Measurements from ENCODE around the gene TBC1D3B. TPM values are rescaled to one million over a fixed set of nuclear protein-coding genes. Genes with fewer than 3 reads are reported as not detected.

Gene TBC1D3B
- total RNA-seq, 1 donor from 2014 or later, result 8.2 TPM

GRCh38 chr17:36136036-36136435 is 40.4 kb downstream of the TBC1D3B start:
- H3K36me3 ChIP-seq, result no peaks in the 10 kb centered on the region
- intact Hi-C loops (cut with DNase I), result no loop called here

GRCh38 chr17:36135465-36135864 is 41.0 kb downstream of the TBC1D3B start:
- H3K27me3 ChIP-seq, result no peaks in the 10 kb centered on the region
- no peak for TF ChIP-seq CTCF (IDR thresholded peaks at IDR 0.05)
- DNase-seq (no peak), ATAC-seq (peak; percentile 51)
- H3K36me3 ChIP-seq, result no peaks in the 10 kb centered on the region
- H3K4me3 ChIP-seq, result no peak overlapping the region
- intact Hi-C loops (cut with DNase I), result no loop called here
- no peaks in the 10 kb centered on the region for H3K9me3 ChIP-seq
- no peak overlapping the region for H3K27ac ChIP-seq
- no peaks in the 10 kb centered on the region for H3K4me1 ChIP-seq

More at GRCh38 chr17:36136036-36136435, 40.4 kb downstream of the TBC1D3B start:
- H3K4me1 ChIP-seq, result no peaks in the 10 kb centered on the region
- no peaks in the 10 kb centered on the region for H3K27me3 ChIP-seq
- TF ChIP-seq CTCF (IDR thresholded peaks at IDR 0.05), result no peak
- no peak overlapping the region for H3K4me3 ChIP-seq
- H3K27ac ChIP-seq, result no peak overlapping the region
- ATAC-seq (no peak), DNase-seq (no peak)
- H3K9me3 ChIP-seq, result no peaks in the 10 kb centered on the region

GRCh38 chr17:36133602-36134236 is 42.7 kb downstream of the TBC1D3B start:
- Histone ChIP-seq H3K36me3 (no peaks in the 10 kb centered on the region), H3K4me1 (no peaks in the 10 kb centered on the region), H3K9me3 (no peaks in the 10 kb centered on the region), H3K27ac (no peak overlapping the region), H3K27me3 (no peaks in the 10 kb centered on the region), H3K4me3 (no peak overlapping the region)
- TF ChIP-seq CTCF (IDR thresholded peaks at IDR 0.05), result no peak
- DNase-seq, result no peak
- peak; percentile 21 for ATAC-seq
- intact Hi-C loops (cut with DNase I), result no loop called here

GRCh38 chr17:36132421-36132831 is 44.0 kb downstream of the TBC1D3B start:
- H3K9me3 ChIP-seq, result no peaks in the 10 kb centered on the region
- ATAC-seq, result no peak

GRCh38 chr17:36131931-36132330 is 44.5 kb downstream of the TBC1D3B start:
- Histone ChIP-seq H3K36me3 (no peaks in the 10 kb centered on the region), H3K9me3 (no peaks in the 10 kb centered on the region), H3K4me3 (no peak overlapping the region), H3K27ac (no peak overlapping the region), H3K27me3 (no peaks in the 10 kb centered on the region), H3K4me1 (no peaks in the 10 kb centered on the region)
- no peak for DNase-seq
- no peak for ATAC-seq
- TF ChIP-seq CTCF (IDR thresholded peaks at IDR 0.05), result no peak
- intact Hi-C loops (cut with DNase I), result no loop called here

More at GRCh38 chr17:36132421-36132831, 44.0 kb downstream of the TBC1D3B start:
- Histone ChIP-seq H3K4me3 (no peak overlapping the region), H3K27me3 (no peaks in the 10 kb centered on the region), H3K36me3 (no peaks in the 10 kb centered on the region), H3K27ac (no peak overlapping the region), H3K4me1 (no peaks in the 10 kb centered on the region)
- DNase-seq, result no peak
- TF ChIP-seq CTCF (IDR thresholded peaks at IDR 0.05), result no peak
- intact Hi-C loops (cut with DNase I), result no loop called here

- Histone ChIP-seq H3K36me3 (no peaks in the 10 kb centered on the region), H3K4me1 (no peaks in the 10 kb centered on the region), H3K9me3 (no peaks in the 10 kb centered on the region), H3K27ac (no peak overlapping the region), H3K27me3 (no peaks in the 10 kb centered on the region), H3K4me3 (no peak overlapping the region)
- intact Hi-C loops (cut with DNase I), result no loop called here
- TF ChIP-seq CTCF (IDR thresholded peaks at IDR 0.05), result no peak
- ATAC-seq (peak; percentile 68), DNase-seq (no peak)
Measured at GRCh38 chr17:36131421-36131820, 45.0 kb downstream of the TBC1D3B start.
